Uterus (tissue), 2 donors: ENCODE data around the gene SEPHS1.

Experiments
- POLR2A ChIP-seq, 2 donors: fragments of 450-650 bp; IDR thresholded peaks; one replicate each; pipeline ENCODE4 v1.6.1; 2016; ENCODE audit warnings: antibody characterized with exemption in 2 of 2, mild to moderate bottlenecking in 1 of 2, moderate library complexity in 1 of 2
- TF ChIP-seq, protein P1 (sequence below), 4 experiments: fragments of 200-600 bp in 2 of 4; fragments of 450-650 bp in 2 of 4; sonication (generic) in 2 of 4; IDR thresholded peaks; one replicate each; pipeline ENCODE4 v1.5.1; 2016 to 2019; ENCODE audit warnings: antibody characterized with exemption in 4 of 4, mild to moderate bottlenecking in 2 of 4, moderate library complexity in 1 of 4

DNA sequence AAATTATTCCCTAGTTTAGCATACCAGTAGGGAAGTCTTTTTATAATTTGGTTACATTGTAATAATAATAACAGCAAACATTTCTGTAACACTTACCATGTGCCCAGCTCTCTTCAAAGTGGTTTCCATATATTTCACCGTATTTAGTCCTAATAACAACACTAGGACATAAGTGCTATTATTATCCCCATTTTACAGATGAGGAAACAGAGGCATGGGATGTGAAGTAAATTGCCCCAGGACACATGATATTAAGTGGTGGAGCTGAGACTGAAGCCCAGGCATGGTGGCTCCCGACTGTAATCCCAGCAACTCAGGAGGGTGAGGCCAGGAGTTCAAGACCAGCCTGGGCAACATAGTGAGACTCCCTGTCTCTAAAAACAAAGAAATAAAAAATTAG lies 53.3 kb downstream of the SEPHS1 start:
- TF ChIP-seq, protein P1, sequence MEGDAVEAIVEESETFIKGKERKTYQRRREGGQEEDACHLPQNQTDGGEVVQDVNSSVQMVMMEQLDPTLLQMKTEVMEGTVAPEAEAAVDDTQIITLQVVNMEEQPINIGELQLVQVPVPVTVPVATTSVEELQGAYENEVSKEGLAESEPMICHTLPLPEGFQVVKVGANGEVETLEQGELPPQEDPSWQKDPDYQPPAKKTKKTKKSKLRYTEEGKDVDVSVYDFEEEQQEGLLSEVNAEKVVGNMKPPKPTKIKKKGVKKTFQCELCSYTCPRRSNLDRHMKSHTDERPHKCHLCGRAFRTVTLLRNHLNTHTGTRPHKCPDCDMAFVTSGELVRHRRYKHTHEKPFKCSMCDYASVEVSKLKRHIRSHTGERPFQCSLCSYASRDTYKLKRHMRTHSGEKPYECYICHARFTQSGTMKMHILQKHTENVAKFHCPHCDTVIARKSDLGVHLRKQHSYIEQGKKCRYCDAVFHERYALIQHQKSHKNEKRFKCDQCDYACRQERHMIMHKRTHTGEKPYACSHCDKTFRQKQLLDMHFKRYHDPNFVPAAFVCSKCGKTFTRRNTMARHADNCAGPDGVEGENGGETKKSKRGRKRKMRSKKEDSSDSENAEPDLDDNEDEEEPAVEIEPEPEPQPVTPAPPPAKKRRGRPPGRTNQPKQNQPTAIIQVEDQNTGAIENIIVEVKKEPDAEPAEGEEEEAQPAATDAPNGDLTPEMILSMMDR (IDR thresholded peaks at IDR 0.05), result no peak
- TF ChIP-seq POLR2A (IDR thresholded peaks at IDR 0.05), result no peak
